PFSK-1 (cell line): ENCODE results near the gene KIF13A.

ENCODE experiments used
- FOXP2 ChIP-seq: optimal IDR thresholded peaks from 2 replicates; pipeline ENCODE3; 2011; ENCODE audit warnings: borderline replicate concordance, control low read depth, inconsistent platforms; ENCODE audit not compliant: insufficient read depth; ENCODE audit errors: extremely low read length, extremely low read depth
- POLR2AphosphoS5 ChIP-seq: IDR thresholded peaks from 2 replicates; pipeline ENCODE4 v1.6.1; 2012; ENCODE audit warnings: low read depth, mild to moderate bottlenecking, control low read depth, low read length, moderate library complexity
- REST ChIP-seq, 2 experiments: IDR thresholded peaks; 2 replicates each; pipeline versions ENCODE4 v1.6.1 to v1.8.0; 2011 to 2012; ENCODE audit warnings: low read depth in 2 of 2, low read length in 2 of 2, control low read depth in 1 of 2, inconsistent platforms in 1 of 2, mild to moderate bottlenecking in 1 of 2, moderate library complexity in 1 of 2; ENCODE audit not compliant: insufficient read depth in 1 of 2
- SIN3A ChIP-seq: IDR thresholded peaks from 2 replicates; pipeline ENCODE4 v1.6.1; 2012; ENCODE audit warnings: mild to moderate bottlenecking, low read length, moderate library complexity, borderline replicate concordance; ENCODE audit not compliant: insufficient read depth
- TAF1 ChIP-seq: IDR thresholded peaks from 2 replicates; pipeline ENCODE4 v1.6.1; 2012; ENCODE audit warnings: low read length, control low read depth, borderline replicate concordance; ENCODE audit not compliant: insufficient read depth

Gene KIF13A

GRCh38 chr6:17949168-17949567, 38.3 kb downstream of the KIF13A start:
- TF ChIP-seq POLR2AphosphoS5 (no peak), TAF1 (no peak), FOXP2 (no peak), SIN3A (no peak), REST (IDR thresholded peaks at IDR 0.05; ENCODE audit: insufficient read depth in 1 of 2, low read depth in 2 of 2, low read length in 2 of 2) (no peak)

GRCh38 chr6:17948725-17949124, 38.7 kb downstream of the KIF13A start:
- TF ChIP-seq SIN3A, result no peak
- TF ChIP-seq TAF1, result no peak
- TF ChIP-seq REST (IDR thresholded peaks at IDR 0.05; ENCODE audit: insufficient read depth in 1 of 2, low read depth in 2 of 2, low read length in 2 of 2), result no peak
- no peak for TF ChIP-seq POLR2AphosphoS5
- TF ChIP-seq FOXP2, result no peak

- TF ChIP-seq SIN3A (no peak), POLR2AphosphoS5 (no peak), TAF1 (no peak), REST (IDR thresholded peaks at IDR 0.05; ENCODE audit: insufficient read depth in 1 of 2, low read depth in 2 of 2, low read length in 2 of 2) (no peak)
Observed at GRCh38 chr6:17945575-17945974, 41.9 kb downstream of the KIF13A start.

- TF ChIP-seq TAF1 (no peak), REST (IDR thresholded peaks at IDR 0.05; ENCODE audit: insufficient read depth in 1 of 2, low read depth in 2 of 2, low read length in 2 of 2) (no peak), FOXP2 (no peak), POLR2AphosphoS5 (no peak)
Observed at GRCh38 chr6:17945111-17945510, 42.3 kb downstream of the KIF13A start.

GRCh38 chr6:17941318-17941717, 46.1 kb downstream of the KIF13A start:
- TF ChIP-seq TAF1 (no peak), SIN3A (no peak), POLR2AphosphoS5 (no peak), FOXP2 (no peak), REST (IDR thresholded peaks at IDR 0.05; ENCODE audit: insufficient read depth in 1 of 2, low read depth in 2 of 2, low read length in 2 of 2) (no peak)
